OCI-LY1 (cell line): ENCODE data around the gene FERMT2.

Source experiments
- CTCF ChIP-seq: fragments of 200-600 bp; sonication (generic), shearing (Covaris generic); IDR thresholded peaks from 2 replicates; pipeline ENCODE4 v1.5.1; 2017; ENCODE audit warnings: mild to moderate bottlenecking, antibody characterized with exemption, low read length, moderate library complexity, mixed read lengths
- EZH2 ChIP-seq: fragments of 200-600 bp; sonication (generic), shearing (Covaris generic); IDR thresholded peaks from 2 replicates; pipeline ENCODE4 v1.8.0; 2017; ENCODE audit warnings: borderline replicate concordance, mixed run types, mild to moderate bottlenecking, antibody characterized with exemption, low read length, moderate library complexity, mixed read lengths

- TF ChIP-seq CTCF: peak; percentile 71
- no peak for TF ChIP-seq EZH2
These were observed 10.3 kb upstream of the FERMT2 start for GRCh38 chr14:52961060-52961639.
